ENCODE measurements around the gene LRP2BP. TPM values are rescaled to one million over a fixed set of nuclear protein-coding genes. Genes with fewer than 3 reads are reported as not detected.

The LRP2BP gene
- polyA plus RNA-seq, 2 of the 4 experiments (the other 2 are of a cell fraction): 0.23 to 0.37 TPM

GRCh38 chr4:185398618-185399017 lies 2.9 kb upstream of the LRP2BP start:
- H3K4me2 ChIP-seq: no peak overlapping the region
- WGBS (ENCODE audit: missing lambda C conversion rate): 61% methylated on average over 2 of the region's 2 CpGs
- TF ChIP-seq CBX2 (IDR thresholded peaks at IDR 0.05; ENCODE audit: borderline replicate concordance, low read depth) (no peak), ZSCAN20 (CRISPR knock-in tag; IDR thresholded peaks at IDR 0.05) (no peak), NFE2L2 (conservative IDR thresholded peaks at IDR 0.05; ENCODE audit: low read length) (no peak), PHF8 (IDR thresholded peaks at IDR 0.05; ENCODE audit: borderline replicate concordance, low read depth) (no peak)
- no peak overlapping the region for H3K4me3 ChIP-seq
- ATAC-seq: no peak
- no peaks in the 10 kb centered on the region for H3K9me3 ChIP-seq
- no peak for FAIRE-seq
- no peak overlapping the region for H3K27ac ChIP-seq
- H3K4me1 ChIP-seq: no peaks in the 10 kb centered on the region
- ChIA-PET POLR2A (no interaction called here), CTCF (no interaction called here)
- no peak for DNase-seq (ENCODE audit: low read depth in 1 of 2, low spot score in 1 of 2)

GRCh38 chr4:185396724-185397385 lies 1.1 kb upstream of the LRP2BP start, which contains the start of gene ANKRD37:
Gene ANKRD37 (plus strand): TSS chr4:185396841. CDS start chr4:185396924, 83 bp downstream.
- peak in 1 of 2 experiments; percentile 8 for DNase-seq (ENCODE audit: low read depth in 1 of 2, low spot score in 1 of 2)
- peak within 1 kb of the TSS; percentile 74 to 99 for H3K27ac ChIP-seq

GRCh38 chr4:185395956-185396723 lies 416 bp upstream of the LRP2BP start:
- peak; percentile 84 to 94 for DNase-seq (ENCODE audit: low read depth in 1 of 2, low spot score in 1 of 2)
- POLR2A ChIA-PET: interaction anchor here (0.8 to 2.5 kb wide), 11 partner anchors 9 to 642 kb away, joined by 3 to 9 read pairs (median 6); partner anchors contain the start of genes SLC25A4, SNX25 and UFSP2
- CTCF ChIA-PET: interaction anchor here (0.6 to 1.3 kb wide), 3 partner anchors 18 to 139 kb away, joined by 3 to 4 read pairs (median 4); no protein-coding TSS in a partner anchor
- Histone ChIP-seq H3K27ac (peak overlapping the region; percentile 74 to 99), H3K9me3 (no peaks in the 10 kb centered on the region), H3K4me1 (no peaks in the 10 kb centered on the region), H3K4me3 (peak overlapping the region; percentile 49), H3K4me2 (peak overlapping the region; percentile 89)
- ATAC-seq: peak; percentile 89 to 95
- 2% methylated on average over 19 of the region's 98 CpGs for WGBS (ENCODE audit: missing lambda C conversion rate)
- no peak for FAIRE-seq
- TF ChIP-seq MAX (IDR thresholded peaks at IDR 0.05): peak; percentile 90
- TF ChIP-seq PHF8 (IDR thresholded peaks at IDR 0.05; ENCODE audit: borderline replicate concordance, low read depth): peak; percentile 84; the same call in 1 of the 2 replicates
- TF ChIP-seq SREBF2 (IDR thresholded peaks at IDR 0.05): no peak
- TF ChIP-seq BHLHE40 (IDR thresholded peaks at IDR 0.05; ENCODE audit: low read depth, low read length): peak; percentile 42; the same call in 1 of the 2 replicates
- TF ChIP-seq HMGXB4 (CRISPR knock-in tag; IDR thresholded peaks at IDR 0.05; ENCODE audit: borderline replicate concordance): 0 out of 2 replicates have a peak, but pooled peaks have one; percentile 45
- no peak; the same call in 2 of the 3 replicates for TF ChIP-seq BCL3 (IDR thresholded peaks at IDR 0.05)
- TF ChIP-seq CHD2 (IDR thresholded peaks at IDR 0.05; ENCODE audit: low read length, partially characterized antibody): no peak
- 0 out of 2 replicates have a peak, but pooled peaks have one; percentile 75 for TF ChIP-seq TP53 (CRISPR knock-in tag; IDR thresholded peaks at IDR 0.05)

More at GRCh38 chr4:185396724-185397385, 1.1 kb upstream of the LRP2BP start, which contains the start of gene ANKRD37:
- FAIRE-seq (no peak), ATAC-seq (peak; percentile 42 to 45)
- ChIA-PET CTCF (interaction anchor here (0.6 to 1.3 kb wide), 2 partner anchors 86 to 140 kb away, joined by 4 read pairs; no protein-coding TSS in a partner anchor), POLR2A (interaction anchor here (1.3 to 2.5 kb wide), 9 partner anchors 8 to 642 kb away, joined by 3 to 9 read pairs (median 6); partner anchors contain the start of genes SLC25A4, SNX25 and UFSP2)
- Histone ChIP-seq H3K4me3 (peak within 1 kb of the TSS; percentile 49), H3K4me1 (no peaks in the 10 kb centered on the region), H3K9me3 (no peaks in the 10 kb centered on the region), H3K4me2 (peak within 1 kb of the TSS; percentile 89)
- TF ChIP-seq MYC (IDR thresholded peaks at IDR 0.05; ENCODE audit: borderline replicate concordance, low read length) (no peak), EP300 (IDR thresholded peaks at IDR 0.05) (no peak), HES2 (IDR thresholded peaks at IDR 0.05) (no peak), PBX3 (IDR thresholded peaks at IDR 0.05) (no peak), RFX5 (IDR thresholded peaks at IDR 0.05) (no peak), USF2 (IDR thresholded peaks at IDR 0.05) (no peak), ELK1 (IDR thresholded peaks at IDR 0.05; ENCODE audit: low read depth, low read length) (no peak), RAD21 (conservative IDR thresholded peaks at IDR 0.05 in 1 of 2, IDR thresholded peaks at IDR 0.05 in 1 of 2) (no peak), CHD2 (IDR thresholded peaks at IDR 0.05; ENCODE audit: low read length, partially characterized antibody) (no peak)
- 63% methylated on average over 10 of the region's 38 CpGs for WGBS (ENCODE audit: missing lambda C conversion rate)
